Renal cortical epithelial cell (primary cell): ENCODE data around the gene CUEDC1. TPM values are rescaled to one million over a fixed set of nuclear protein-coding genes. Genes with fewer than 3 reads are reported as not detected.
"Not testable (repeated sequence)": the region's sequence is repeated elsewhere in the genome, so short reads cannot be mapped to it uniquely, and the experiment has no call there.

ENCODE experiments used
- DNase-seq: peaks from one replicate; pipeline ENCODE4 v3.0.0-alpha.2; 2011; ENCODE audit warnings: low read depth
- total RNA-seq: library from RNA; depleted of rRNA; stranded (reverse); fragments of >200 nt; gene quantifications from 2 replicates; pipeline ENCODE4 v1.2.3, GENCODE V29; 2014

The CUEDC1 gene
- total RNA-seq, 1 donor from 2014 or later: 20.1 TPM

DNA sequence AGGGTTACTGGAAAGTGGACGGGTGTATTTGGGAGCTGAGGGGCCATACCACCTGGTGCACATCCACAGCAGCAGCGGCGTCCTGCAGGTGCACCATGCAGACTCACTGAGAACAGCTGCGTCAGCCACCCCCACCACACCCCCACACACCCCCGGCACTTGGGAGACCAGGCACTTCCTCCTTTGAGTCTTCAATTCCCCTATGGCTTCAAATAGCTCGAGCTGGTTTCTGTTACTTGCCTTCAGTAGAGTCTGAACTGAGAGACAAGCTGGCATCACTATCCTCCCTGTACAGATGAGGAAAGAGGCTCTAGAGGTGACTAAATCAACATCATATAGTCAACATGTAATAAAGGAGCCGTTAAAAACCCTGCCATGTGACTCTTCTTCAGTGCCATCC, 15.4 kb downstream of the CUEDC1 start:
- DNase-seq: no peak

DNA sequence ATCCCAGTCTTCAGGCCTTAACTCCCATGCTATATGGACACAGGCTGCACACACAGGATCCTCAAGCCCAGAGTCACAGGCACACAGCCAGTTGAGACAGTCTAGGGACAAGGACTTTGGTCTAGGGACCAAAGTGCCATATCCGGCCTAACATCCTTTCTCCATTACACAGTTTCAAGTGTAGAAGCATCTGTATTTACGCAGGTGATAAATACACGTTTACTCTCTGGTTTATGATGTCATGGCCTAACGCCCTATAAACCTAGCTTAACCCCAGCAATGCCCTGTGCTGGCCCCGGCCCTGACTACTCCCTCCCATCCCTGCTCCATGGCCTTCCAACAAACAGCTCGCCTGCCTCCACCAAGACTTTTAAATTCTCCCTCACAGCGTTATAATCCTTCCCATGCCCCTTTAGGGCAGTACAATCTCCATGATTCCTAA, 17.1 kb downstream of the CUEDC1 start:
- DNase-seq: no peak

DNA sequence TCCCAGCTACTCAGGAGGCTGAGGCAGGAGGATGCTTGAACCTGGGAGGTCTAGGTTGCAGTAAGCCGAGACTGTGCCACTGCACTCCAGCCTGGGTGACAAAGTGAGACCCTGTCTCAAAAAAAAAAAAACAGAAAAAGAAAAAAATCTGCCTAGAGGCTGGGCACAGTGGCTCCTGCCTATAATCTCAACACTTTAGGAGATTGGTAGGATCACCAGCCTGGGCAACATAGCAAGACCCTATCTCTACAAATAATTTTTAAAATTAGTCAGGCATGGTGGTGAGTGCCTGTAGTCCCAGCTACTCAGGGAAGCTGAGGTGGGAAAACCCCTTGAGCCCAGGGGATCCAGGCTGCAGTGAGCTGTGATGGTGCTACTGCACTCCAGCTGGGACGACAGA, 17.7 kb downstream of the CUEDC1 start:
- DNase-seq: no peak

DNA sequence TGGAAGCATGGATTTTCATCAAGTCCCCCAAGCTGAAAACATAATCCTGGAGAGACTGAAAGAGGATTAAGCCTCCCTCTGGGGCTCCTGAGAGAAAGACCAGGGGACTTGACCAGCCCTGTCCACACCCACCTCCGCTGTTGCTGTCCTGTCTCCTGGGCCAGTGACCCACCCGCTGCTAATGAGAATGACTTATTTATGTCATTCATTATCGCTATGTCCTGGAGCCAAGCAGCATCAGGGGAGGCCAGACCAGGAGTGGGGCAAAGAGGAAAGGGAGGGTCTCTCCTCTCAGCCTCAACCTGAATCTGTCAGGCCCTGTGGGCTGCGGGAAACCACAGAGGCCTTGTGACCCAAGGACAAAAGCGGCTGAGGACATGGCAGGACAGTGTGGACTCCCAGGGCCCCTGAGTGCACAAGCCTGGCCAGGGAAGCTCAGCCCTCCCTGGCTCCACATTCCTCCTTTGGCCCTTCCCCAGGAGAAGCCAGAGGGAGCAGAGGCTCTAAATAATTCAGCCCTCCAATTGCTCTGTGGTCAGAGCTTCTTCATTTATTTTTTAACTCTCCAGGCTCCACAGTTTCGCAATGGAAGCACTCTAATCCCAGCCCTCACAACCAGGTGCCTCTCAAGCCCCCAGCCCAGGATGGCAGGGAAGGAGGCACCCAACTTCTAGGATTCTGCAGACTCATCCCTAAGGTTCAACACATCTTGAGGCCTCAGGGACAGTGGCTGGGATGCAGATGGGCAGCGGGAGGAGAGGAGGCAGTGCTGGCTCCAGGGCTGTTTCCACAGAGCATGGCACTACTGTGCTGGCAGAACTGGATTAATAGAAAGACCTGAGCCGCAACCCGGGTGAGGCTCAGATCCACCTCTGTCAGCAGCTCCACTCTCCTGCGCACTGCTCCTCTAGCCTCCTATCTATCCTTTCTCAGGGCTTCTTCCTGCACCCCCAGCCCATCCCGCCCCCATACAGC, 19.1 kb downstream of the CUEDC1 start:
- DNase-seq: peak; percentile 69

DNA sequence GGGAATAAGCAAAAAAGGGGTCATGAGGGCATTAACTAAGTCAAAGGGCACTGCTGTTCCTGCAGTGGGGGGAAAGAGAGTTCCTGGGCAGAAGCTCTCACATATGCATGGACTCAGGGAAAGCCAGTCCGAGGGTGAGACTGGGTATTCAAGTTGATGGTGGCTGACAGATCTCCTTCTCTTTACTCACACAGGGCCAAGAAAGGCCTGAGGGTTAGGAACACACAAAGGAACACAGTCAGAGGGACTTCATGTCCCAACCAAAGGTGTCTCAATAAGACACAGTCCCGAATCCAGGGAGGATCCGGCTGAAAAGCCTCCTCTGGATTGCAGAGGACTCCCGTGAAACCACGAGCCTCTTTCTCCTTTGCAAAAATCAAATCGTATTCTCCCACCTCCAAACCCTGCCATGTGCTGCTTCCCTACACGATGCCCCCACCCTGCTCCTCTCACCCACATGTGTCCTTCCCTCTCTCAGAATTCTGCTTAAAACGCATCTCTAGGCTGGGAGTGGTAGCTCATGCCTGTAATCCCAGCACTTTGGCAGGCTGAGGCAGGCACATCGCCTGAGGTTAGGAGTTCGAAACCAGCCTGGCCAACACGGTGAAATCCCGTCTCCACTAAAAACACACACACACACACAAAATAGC, 23.6 kb downstream of the CUEDC1 start:
- DNase-seq: no peak

DNA sequence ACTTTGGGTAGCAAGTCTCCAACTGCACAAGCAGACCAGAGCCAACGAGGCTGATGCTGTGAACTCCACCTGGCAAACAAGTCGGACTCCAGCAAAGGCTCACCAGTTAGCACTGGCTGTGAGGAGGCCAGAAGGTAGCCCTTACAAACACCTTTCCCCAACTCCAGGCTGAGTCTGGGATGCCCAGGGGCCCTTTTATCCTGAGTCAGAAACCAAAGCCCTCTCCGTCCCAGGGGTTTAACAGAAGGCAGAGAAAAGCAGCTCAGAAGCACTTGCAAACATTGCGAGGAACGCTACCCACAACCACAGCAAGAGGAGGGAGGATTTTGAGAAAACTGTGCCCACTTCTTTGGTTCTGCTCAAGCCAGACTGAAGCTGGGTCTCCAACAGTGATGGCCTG, 25.0 kb downstream of the CUEDC1 start:
- no peak for DNase-seq

DNA sequence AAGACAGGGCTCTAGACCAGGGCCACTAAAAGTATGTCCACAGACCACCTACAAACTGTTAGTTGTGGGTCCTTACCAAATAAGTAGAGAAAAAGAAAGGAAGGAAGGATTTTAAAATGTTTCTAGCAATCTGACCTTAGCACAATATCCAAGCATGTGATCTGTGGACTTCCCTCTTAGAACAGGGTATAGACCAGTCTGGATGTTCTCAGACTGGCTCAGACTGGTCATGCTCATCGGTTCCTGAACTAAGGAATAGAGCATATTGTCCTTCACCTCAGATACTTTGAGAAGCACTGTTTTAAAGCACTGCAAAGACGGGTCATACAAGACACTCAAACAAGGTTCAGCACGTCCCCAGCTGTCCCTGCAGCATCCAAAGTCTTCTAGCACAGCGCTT, 25.8 kb downstream of the CUEDC1 start:
- DNase-seq: no peak

DNA sequence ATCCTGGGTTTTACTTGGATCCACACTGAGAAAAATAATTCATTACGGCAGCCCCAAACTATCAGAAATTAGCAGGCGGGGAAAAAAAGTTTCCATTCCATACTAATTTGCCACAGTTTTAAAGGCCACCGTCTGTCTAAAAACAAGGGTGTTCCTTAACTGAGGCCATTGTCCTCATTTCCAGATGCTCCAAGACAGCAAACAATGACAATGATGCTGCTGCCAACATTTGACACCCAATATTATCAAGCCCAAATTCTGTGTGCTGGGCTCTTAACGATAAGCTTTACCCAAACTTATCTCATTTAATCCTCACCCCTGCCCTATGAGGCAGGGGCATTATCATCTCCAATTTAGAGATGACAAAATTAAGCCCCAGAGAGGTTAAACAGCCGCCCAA, 26.3 kb downstream of the CUEDC1 start:
- no peak for DNase-seq

DNA sequence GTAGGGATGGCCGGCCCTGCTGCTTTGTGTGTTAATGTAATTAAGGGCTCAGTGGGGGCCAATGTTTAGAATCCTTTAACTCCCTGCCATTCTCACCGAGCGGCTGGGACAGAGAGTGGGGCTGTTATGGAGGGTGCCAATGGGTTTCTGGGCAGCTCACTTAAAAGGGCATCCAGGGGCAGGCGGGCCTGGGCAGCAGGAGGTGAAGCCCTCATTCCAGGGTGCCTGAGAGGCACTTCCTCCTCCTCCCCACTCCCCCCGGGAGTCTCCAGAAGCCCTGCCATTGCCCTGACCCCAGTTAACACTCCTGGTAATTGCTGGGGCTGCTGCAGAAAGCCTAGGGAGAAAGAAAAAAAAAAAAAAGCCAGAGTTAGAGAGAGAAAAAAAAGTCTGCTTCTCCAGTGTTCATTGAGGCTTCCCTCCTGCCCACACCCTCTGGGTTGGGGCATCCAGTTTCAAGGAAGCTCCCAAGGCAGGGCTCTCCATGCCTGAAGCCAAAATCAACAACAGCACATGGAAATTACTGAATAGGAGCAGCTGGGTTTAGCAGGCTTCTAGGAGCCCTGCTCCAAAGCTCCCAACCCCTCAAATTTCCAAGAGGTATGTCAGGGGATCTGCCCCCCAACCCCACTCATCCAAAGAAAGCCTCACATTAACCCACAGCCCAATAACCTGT, 28.0 kb downstream of the CUEDC1 start:
- peak; percentile 81 for DNase-seq

DNA sequence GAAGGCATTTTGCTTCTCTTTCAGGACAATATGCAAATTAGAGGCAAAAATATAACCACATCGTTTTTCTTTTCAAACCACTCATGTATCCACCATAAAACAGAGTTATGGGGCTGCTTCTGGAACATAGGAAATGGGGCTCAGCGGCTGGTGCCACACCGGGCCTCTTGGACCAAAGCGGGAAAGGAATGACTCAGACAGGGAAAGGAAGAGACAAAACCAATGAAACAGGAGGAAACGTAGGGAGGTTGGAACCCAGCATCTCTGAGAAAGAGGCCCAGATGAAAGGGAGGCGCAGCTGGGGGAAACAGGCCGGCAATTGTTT, 28.5 kb downstream of the CUEDC1 start:
- DNase-seq: no peak

DNA sequence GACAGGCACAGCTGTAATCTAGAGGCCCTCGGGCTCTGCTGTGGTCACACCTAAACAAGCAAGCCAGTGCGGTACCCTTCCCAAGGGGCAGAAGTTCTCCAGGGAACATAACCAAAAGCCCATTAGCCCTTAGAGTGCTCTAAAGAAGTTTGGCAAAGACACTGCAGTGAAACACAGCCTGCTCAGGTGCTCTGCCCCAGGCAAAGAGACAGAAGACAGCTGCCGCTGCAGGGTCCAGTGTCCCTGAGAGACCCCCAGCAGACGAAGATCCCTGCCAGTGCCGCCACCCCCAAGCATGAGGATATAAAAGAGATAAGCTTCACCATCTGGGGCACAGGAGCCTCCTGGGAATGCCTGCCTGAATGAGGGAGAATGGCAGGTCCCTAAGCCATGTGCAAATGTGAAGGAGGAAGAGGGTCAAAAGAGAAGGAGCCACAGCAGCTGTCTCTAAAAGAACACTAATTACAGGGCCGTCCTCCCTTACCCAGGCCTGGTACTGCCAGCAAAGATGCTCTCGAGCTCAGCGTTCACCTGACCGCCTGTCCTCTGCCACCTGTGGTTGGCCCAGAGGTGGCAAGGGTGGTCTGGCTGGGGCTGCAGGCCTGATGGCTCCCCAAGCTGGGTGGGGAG, 29.7 kb downstream of the CUEDC1 start:
- no peak for DNase-seq

DNA sequence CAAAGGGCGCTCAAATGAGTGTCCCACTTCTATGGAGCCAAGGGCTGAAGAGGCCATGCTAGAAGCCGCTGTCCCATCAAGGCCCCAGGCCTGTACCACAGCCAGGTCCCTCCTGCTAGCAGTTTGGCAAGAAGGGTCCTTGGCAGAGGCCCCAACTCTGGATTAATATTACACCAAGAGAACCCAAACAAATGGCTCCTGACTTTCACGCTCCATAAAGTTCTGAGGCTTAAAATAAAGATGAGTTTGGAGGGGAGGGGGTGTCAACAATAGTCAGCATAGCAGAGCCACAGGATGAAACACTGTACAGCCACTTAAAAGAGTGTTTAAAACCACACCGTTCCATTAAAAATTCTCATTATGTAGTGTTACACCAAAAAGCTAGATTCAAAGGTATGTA, 30.5 kb downstream of the CUEDC1 start:
- peak; percentile 90 for DNase-seq

DNA sequence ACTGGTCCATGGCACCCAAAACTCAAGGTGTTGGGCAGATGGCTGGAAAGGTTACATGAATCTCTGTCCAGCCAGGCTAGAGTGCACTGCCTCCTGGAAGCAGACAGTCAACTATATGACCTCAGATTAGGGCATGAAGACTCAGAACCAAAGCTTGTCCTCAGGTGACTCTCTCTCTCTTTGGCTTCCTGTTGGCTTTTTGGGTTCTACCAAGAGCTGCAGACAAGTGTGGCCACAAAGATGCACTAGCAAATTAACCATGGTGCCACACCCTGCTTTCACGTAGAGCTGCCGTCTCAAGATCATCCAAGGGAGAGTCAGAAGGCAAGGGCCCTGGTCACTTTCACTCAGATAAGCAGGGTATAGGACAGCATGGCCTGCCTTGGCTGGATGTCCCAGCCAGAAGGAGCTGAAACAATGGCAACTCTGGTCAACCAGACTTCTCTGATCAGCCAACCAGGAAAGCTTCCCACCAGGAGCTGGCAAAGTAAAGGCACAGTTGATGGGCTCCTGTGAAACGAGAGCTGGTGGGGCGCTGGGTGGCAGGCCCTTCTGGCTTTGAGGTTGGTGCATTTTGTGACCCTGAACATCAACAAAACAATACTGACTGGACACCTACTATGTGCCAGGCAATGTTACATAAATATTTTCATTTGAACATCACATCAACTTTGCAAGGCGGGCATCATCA, 31.9 kb downstream of the CUEDC1 start:
- DNase-seq: no peak

DNA sequence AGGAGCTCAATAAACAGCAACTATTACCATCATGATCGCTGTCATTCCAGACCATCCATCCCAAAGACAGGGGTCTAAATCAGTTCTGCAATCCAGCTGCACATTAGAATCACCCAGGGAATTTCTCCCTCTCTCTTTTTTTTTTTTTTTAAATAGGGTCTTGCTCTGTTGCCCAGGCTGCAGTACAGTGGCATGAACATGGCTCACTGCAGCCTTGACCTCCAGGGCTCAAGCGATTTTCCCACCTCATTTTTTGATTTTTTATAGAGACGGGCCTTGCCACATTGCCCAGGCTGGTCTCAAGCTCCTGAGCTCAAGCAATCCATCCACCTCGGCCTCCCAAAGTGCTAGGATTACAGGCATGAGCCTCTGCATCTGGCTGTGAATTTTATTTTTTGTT, 32.5 kb downstream of the CUEDC1 start:
- DNase-seq: not testable (repeated sequence)

DNA sequence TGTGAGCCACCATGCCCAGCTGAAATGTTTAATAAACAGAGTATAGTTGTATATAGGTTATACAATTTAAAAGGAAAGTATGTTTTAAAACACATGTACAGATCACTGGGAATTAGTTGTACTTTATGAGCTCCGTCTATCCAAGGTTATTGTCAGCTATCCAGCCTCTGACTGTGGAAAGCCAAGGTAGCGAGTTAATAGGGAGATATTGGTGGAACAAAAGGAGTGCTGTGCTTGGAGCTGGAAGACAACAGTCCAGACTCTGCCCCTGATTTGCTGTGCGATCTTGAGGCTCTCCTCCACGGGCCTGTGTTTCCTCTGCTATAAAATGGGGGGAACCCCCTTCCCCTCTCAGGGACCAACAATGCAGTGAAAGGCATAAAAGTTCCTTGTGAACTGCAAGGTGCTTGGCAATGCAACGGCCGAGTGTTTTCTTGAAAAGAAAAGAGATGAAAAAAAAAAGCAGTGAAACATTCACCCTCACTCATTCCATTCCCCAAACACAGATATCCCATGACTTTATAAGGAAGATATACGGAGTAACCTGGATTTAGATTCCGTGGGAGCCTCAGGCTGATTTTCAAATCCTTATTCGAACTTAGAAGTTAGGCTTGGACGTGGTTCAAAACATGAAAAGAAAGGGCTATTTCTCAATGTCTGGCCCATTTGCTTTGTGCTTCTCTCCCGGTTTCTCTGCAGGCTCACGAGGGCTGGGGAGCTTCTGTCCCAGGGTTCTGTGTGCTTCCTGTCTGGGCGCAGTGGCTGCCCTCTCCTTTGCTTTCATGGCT, 34.1 kb downstream of the CUEDC1 start:
- DNase-seq: peak; percentile 67

DNA sequence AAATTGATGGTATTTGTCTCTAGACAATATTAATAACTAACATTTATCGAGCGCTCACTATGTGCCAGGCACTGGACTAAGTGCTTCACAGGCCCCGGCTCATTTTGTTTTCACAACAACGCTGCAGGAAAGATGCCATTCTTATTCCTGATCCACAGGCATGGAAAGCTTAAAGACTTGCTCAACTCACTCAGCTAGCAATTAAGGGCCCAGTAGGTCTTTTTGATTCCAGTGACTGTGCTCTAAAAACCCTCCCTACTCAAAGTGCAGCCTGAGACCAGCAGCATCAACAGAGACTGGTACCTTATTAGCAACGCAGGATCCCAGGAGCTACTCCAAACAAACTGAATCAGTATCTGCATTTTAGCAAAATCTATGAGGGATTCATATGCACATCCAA, 35.3 kb downstream of the CUEDC1 start:
- DNase-seq: no peak

DNA sequence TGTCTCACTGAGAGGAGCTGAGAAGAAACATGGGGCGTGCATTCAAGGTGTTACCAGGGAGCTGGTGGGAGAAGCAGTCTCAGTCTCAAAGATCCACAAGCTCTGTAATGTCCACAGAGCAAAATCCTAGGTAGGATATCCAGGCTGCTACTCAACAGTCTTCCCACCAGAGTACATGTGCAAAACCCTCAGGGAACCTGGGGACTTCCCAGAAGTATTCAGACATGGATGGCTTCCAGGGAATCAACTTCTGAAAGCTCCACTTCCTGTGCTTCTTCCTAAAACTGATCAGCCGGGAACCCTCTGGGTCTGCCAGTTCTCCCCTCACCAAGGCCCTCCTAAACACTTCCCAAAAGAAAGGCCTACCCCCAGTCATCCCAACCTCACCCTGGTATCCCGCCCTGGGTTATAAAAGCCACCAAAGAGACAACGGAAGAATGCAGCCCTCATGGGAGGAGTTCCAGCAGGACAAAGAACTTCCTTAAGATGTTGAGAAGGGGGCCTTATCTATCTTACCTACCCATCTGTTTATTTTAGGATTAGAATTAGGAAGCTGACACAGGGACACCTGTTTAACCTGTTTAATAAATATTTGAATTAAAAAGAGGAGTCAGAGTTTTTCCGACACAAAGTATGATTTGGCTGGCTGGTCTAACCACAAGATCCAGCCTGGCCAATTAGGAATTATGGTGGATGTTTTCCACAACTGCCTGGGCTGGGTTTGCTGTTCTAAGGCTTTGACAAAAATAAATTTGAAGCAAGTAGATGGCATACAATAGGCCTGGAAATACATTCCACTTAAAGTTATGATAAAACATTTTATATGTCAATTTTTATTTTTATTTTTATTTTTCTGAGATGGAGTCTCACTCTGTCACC, 37.0 kb downstream of the CUEDC1 start:
- DNase-seq: peak; percentile 66

DNA sequence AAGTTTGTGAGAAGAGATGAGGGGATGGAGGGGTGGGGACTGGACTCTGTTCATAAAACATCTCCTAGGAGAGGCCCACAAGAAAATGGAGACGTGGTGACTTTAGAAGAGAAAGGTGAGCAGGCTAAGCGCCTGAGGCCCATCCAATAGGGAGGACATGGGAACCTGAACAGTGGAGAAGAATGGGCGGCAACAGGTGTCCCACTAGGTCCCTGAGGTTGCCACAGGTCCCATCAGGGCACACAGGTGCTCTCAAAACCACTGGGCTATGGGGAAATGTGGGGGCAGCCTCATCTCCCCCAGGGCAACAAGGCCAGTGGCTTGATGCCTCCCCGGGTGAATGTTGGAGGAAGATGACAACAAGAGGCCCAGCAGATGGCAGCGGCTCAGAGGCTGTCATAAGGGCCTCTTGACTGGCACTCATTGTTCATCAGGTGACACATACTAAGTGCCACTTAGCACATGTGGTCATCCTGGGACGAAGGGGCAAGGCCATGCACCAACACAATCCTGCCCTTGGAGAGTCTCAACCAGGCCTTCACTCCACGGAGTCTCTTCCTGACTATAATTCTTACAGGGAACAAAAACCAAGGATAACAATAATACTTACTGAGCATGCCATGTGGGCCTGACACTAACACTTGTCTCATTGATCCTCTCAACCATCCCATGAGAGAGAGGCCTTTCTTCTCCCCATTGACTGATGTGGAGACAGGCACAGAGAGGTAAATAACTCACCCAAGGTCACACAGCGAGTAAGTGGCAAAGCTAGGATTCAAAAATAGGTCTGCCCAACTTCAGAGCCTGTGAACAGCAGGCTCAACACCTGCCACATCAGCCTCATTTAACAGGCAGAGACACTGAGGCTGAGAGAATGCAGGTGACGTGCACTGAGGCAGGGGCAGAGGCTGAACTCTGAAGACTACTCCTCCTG, 38.0 kb downstream of the CUEDC1 start:
- no peak for DNase-seq
